Activated CD4-positive, alpha-beta T cell treated with anti-CD3 and anti-CD28 coated beads for 48 hours (primary cell): ENCODE measurements around the gene BRWD1.
"Not testable (repeated sequence)": the region's sequence is repeated elsewhere in the genome, so short reads cannot be mapped to it uniquely, and the experiment has no call there.

Source experiments
- DNase-seq: peaks from one replicate; pipeline ENCODE4 v3.0.0-alpha.2; 2020

BRWD1 gene

GRCh38 chr21:39281207-39281606 lies 32.2 kb downstream of the BRWD1 start:
- DNase-seq = no peak

- DNase-seq = no peak
Observed at GRCh38 chr21:39269620-39270019, 43.8 kb downstream of the BRWD1 start.

- DNase-seq = no peak
Observed at GRCh38 chr21:39265603-39266002, 47.8 kb downstream of the BRWD1 start.

- DNase-seq = no peak
Observed at GRCh38 chr21:39263372-39263771, 50.1 kb downstream of the BRWD1 start.

GRCh38 chr21:39258207-39258606 lies 55.2 kb downstream of the BRWD1 start:
- no peak for DNase-seq

GRCh38 chr21:39251326-39251725 lies 62.1 kb downstream of the BRWD1 start:
- DNase-seq = no peak

- no peak for DNase-seq
Observed at GRCh38 chr21:39238275-39238674, 75.2 kb downstream of the BRWD1 start.

- DNase-seq = no peak
Observed at GRCh38 chr21:39232861-39233291, 80.6 kb downstream of the BRWD1 start.

GRCh38 chr21:39224930-39225329 lies 88.5 kb downstream of the BRWD1 start:
- DNase-seq = no peak

- no peak for DNase-seq
Observed at GRCh38 chr21:39221997-39222486, 91.4 kb downstream of the BRWD1 start.

GRCh38 chr21:39221282-39221996 lies 92.0 kb downstream of the BRWD1 start:
- DNase-seq = no peak

- not testable (repeated sequence) for DNase-seq
Observed at GRCh38 chr21:39220875-39221274, 92.6 kb downstream of the BRWD1 start.

GRCh38 chr21:39220150-39220549 lies 93.3 kb downstream of the BRWD1 start:
- DNase-seq = peak; percentile 18

GRCh38 chr21:39218082-39218409 lies 95.4 kb downstream of the BRWD1 start:
- no peak for DNase-seq

- DNase-seq = no peak
Observed at GRCh38 chr21:39217356-39218081, 95.9 kb downstream of the BRWD1 start.

GRCh38 chr21:39216290-39216689 lies 97.1 kb downstream of the BRWD1 start:
- DNase-seq = no peak

- no peak for DNase-seq
Observed at GRCh38 chr21:39215078-39215477, 98.4 kb downstream of the BRWD1 start.

GRCh38 chr21:39209334-39209688 lies 104.1 kb downstream of the BRWD1 start:
- no peak for DNase-seq

- no peak for DNase-seq
Observed at GRCh38 chr21:39208624-39209333, 104.7 kb downstream of the BRWD1 start.

GRCh38 chr21:39204134-39204533 lies 109.3 kb downstream of the BRWD1 start:
- no peak for DNase-seq

- no peak for DNase-seq
Observed at GRCh38 chr21:39198800-39199199, 114.6 kb downstream of the BRWD1 start.

GRCh38 chr21:39197448-39198233 lies 115.8 kb downstream of the BRWD1 start:
- DNase-seq = no peak

- DNase-seq = no peak
Observed at GRCh38 chr21:39196838-39197237, 116.6 kb downstream of the BRWD1 start.
